GM21723 (cell line): ENCODE results near the gene NBPF8.
"Not testable (repeated sequence)": the region's sequence is repeated elsewhere in the genome, so short reads cannot be mapped to it uniquely, and the experiment has no call there.

Experiments
- ATAC-seq: cut with Tn5 transposase; IDR thresholded peaks from one replicate; pipeline ENCODE4 v1.9.1; 2021; ENCODE audit warnings: mild to moderate bottlenecking, moderate library complexity; ENCODE audit not compliant: unreplicated experiment

NBPF8 gene

GRCh38 chr1:120414911-120415480, at the start of gene NBPF8:
TSS of gene NBPF8 (plus strand) at chr1:120415035. CDS start at chr1:120436523, 21,488 bp downstream.
- ATAC-seq: peak; percentile 100

- ATAC-seq: not testable (repeated sequence)
These were observed 47.1 kb upstream of the NBPF8 start for GRCh38 chr1:120367709-120368108.

GRCh38 chr1:120386651-120387050, 28.2 kb upstream of the NBPF8 start:
- not testable (repeated sequence) for ATAC-seq

- not testable (repeated sequence) for ATAC-seq
These were observed 26.2 kb upstream of the NBPF8 start for GRCh38 chr1:120388597-120389126.

- not testable (repeated sequence) for ATAC-seq
These were observed 23.5 kb upstream of the NBPF8 start for GRCh38 chr1:120391365-120391764.

- not testable (repeated sequence) for ATAC-seq
These were observed 21.3 kb upstream of the NBPF8 start for GRCh38 chr1:120393316-120394232.

GRCh38 chr1:120405348-120405747, 9.5 kb upstream of the NBPF8 start:
- ATAC-seq: not testable (repeated sequence)

GRCh38 chr1:120414451-120414850, 384 bp upstream of the NBPF8 start:
- peak; percentile 10 for ATAC-seq

GRCh38 chr1:120415492-120415961, 692 bp downstream of the NBPF8 start:
- ATAC-seq: peak; percentile 40

GRCh38 chr1:120425063-120425462, 10.2 kb downstream of the NBPF8 start:
- not testable (repeated sequence) for ATAC-seq

GRCh38 chr1:120431626-120432025, 16.8 kb downstream of the NBPF8 start:
- ATAC-seq: not testable (repeated sequence)

GRCh38 chr1:120433831-120434230, 19.0 kb downstream of the NBPF8 start:
- ATAC-seq: not testable (repeated sequence)

GRCh38 chr1:120449124-120449523, 34.3 kb downstream of the NBPF8 start:
- not testable (repeated sequence) for ATAC-seq
